Fibroblast of skin of abdomen (primary cell): ENCODE results near the gene TPST2.

Source experiments
- DNase-seq: peaks from one replicate; pipeline ENCODE4 v3.0.0-alpha.2; 2013

Gene TPST2

DNA sequence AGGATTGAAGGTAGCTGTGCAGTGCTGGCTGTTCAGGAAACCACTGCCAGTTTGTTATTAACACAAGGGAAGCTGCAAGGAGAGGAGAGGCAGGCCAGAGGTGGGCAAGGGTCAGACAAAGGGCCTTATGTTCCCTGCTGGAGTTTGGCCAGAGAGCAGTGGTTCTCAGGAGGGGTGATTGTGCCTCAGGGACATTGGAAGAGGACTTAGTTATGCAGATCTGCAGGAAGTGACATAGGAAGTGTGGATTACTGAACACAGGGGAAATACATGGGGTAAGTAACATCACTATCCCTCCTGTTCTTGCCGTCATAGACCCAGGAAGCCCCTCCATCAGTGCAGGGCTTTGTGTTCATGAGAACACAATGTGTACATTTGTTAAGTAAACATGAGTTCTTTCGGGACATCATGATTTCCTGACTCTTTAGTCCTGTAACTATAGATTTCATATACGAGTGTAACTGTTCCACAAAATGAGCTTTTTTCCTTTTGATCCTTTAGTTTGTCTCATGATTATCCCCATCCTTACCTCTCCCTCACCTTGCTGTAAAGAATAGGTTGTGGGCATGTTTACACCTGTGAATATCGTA lies 100.4 kb downstream of the TPST2 start:
- DNase-seq: no peak

DNA sequence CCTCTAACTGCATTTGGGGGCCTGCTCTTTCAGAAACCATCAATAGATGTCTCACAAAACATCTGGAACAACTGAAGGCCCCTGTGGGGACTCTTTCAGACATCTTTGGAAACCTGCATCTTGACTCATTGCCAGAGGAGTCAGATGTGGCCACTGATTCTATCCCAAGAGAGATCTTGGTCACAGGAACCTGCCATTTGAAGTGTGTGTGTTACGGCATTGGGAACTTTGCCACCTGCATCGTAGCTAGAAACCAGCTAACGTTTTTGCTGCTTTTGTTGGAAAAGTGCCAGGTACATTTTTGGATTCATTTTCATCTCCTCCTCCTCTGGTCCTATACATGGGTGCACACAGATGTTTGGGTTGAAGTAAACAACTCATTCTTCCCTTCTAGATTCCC lies 101.9 kb downstream of the TPST2 start:
- no peak for DNase-seq

DNA sequence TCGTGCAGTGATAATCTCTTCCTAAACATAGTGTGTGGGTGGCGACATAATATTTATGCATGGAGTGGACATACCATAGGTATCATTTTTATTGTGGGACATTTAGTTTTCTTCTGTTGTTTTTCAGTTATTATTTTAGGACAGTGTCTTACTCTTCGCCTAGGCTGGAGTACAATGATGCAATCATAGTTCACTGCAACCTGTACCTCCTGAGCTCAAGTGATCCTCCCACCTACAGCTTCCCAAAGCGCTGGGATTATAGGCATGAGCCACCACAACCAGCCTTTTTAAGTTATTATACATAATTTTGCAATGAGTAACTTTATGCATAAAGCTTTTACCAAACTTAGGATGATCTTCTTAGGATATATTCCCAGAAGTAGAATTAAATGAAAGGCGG lies 103.5 kb downstream of the TPST2 start:
- no peak for DNase-seq

DNA sequence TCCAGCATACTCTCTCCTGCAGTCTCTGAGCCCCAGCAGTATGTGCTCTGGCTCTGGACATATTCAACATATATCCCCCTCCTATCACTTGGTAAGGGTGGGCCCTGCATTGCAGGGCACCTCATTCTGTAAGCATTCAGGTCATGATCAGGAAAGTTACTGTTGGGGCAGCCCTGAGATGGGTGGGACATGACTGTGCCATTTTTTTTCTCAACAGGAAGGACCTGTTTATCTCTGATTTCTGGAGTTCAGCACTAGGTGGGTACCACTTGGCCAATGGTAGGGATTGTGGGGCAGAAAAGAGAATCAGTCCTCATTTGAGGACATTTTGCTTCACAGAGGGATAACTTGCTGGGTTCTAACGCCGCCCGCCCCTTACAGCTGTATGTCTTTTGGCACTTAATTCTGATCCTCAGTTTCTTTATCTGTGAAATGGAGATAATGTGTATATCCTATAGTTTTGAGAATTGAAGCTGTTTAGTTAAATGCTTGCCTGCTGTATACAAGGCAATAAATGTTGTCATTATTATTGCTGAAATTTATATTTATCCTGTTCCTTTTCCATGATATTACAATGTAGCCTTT lies 104.0 kb downstream of the TPST2 start:
- no peak for DNase-seq

DNA sequence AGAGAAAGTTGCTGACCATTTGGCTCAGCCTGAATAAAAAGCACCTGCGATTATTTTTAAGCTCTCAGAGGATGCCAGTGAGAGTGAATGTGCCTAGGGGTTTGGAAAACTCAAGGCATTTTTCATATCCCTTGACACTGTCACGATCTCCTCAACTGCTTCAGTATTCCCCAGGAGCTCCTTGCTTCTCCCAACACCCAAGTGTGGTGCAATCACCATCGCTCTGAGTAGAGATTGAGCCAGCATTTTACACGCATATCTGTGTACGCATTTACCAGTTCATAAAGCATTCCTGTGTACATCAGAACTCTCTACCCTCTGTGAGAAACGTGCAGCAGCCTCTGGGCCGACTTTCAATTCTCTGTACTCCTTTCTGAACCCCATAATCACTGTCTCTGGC lies 104.9 kb downstream of the TPST2 start:
- no peak for DNase-seq

DNA sequence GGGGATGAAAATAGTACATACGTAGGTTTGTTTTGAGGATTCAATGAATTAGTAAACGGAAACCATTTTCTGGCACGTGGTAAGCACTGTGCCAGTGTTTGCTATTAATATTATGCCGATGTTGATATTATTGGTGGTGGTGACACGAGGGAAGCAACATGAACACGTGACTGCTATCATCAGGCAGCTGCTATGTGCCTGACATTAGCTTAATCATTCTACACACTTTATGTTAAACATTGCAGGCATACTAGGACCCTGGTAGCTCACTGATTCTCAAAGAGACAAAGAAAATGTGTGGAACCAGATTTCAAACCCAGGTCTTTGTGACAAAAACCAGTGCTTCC lies 105.6 kb downstream of the TPST2 start:
- no peak for DNase-seq

DNA sequence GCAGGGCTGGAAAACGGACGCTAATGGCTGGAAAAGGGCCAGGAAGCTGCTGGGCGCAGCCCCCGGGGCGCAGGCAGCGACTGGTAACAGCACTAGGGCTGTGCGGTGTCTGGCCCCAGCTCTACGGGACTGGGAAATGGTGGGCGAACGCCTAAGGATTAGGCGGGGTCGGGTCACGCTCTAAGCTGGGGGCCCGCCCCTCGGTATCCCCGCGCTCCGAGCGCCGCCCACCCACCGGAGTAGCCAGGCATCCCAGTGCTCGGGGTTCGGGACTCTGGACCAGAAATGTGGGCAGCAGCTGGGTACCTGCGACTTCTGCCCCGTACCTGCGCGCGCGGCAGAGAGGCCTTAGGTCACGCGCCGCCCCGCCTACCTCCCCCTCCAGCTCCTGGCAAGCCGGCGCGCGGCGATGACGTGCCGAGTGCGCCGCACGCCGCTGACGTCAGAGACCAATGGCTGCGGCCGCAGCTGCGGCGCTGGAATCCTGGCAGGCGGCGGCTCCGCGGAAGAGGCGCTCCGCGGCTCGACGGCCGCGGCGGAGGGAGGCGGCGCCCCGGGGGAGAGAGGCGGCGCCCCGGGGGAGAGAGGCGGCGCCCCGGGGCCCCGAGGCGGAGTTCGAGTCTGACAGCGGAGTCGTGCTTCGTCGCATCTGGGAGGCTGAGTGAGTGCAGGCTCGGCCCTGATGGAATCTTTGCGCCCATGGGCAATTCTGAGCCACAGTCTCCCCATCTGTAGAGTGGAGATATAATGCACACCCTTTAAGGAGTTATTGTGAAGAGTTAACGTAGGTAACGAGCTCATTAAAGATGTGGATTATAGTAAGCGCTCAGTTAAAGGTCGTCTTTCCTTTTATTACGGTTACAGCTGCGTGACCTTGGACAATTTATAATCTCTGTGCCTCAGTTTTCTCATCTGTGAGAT lies 106.2 kb downstream of the TPST2 start, which contains the start of the genes HPS4 and SRRD:
Gene HPS4, minus strand, starts transcription at position 345 of the 921 bp plus-strand sequence. CDS start 2,021 bp downstream, outside the sequence.
Gene SRRD, plus strand, starts transcription at position 439 of the 921 bp plus-strand sequence. Its CDS starts 14 bp downstream, at position 453.
- peak; percentile 89 for DNase-seq

DNA sequence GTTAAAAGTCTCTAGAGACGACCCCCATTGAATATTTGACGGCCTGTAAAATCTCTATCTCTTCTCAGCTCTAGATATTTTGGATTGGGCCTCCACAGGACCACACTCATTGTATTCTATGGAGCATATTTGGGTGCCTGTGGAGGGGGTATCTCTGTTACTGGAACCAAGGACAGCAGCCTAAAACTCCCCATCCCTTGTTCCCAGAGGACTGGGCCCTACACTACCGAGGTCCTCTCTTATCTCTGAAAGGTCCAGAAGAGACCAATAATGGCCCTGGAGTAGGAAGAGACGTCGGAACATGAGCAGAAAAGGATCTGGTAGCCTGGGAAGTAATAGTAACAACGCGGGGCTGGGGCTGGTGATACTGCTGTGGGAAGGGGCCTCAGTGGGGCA lies 106.9 kb downstream of the TPST2 start:
- DNase-seq: no peak

DNA sequence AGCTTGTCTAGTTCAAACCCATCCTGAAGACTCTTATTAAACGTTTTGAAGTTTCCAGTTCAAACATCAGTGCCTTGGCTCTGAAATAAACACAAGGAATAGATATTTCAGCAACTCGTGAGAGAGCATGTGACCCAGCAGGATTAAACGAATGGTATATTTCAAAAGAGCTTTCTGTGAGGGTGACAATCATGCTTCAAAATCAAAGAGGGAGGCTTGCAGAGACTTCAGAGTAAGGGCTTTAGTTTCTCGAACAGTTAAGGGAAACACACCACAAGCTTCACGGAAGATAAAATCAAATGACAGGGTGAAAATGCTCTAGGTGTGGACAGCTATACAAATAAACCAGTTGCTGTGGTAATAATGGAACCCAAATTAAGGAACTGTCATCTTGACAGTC lies 107.8 kb downstream of the TPST2 start:
- no peak for DNase-seq

DNA sequence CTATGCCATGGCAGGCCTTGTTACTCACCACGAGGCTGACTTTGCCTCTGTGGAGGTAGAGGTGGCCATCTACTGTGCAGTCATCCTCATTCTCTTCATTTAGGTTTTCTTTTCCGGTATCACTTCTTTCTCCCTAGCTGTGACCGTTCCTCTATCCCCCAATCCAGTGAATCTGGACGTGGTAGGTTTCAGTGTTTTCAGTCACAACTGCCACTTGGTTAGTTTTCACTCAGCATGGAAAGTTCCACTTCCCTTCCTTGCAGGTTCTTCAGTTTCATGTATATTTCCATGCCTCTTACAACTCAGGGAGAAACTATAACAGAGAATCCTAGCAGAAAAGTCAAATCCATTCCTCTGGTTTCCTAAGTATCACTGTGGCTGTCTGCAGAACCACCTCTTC lies 108.2 kb downstream of the TPST2 start:
- DNase-seq: no peak

DNA sequence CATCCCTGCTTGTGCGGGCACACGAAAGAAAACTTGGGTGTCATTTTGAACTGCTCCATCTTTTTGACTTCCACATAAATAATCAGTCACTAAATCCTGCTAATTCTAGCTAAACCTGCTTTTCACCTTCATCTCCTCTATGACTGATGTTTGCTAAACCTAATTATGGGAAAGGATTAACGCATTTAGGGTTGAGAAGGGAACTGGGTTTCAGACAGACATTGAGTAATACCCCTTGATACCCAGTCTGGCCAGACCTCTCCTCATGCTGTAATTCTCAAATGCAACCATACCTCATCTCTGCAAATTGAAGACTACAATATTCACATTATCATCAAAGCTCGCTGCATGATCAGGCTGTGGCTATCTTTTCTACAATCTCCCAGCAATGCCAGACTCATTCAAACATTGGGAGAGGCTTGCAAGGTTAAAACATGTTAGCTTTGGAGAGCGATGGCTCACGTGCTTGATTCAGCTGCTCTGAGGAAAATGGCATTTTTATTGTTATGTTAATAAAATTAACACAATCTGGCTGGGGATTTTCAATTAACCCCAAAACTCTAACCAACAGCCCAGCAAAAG lies 108.7 kb downstream of the TPST2 start:
- no peak for DNase-seq

DNA sequence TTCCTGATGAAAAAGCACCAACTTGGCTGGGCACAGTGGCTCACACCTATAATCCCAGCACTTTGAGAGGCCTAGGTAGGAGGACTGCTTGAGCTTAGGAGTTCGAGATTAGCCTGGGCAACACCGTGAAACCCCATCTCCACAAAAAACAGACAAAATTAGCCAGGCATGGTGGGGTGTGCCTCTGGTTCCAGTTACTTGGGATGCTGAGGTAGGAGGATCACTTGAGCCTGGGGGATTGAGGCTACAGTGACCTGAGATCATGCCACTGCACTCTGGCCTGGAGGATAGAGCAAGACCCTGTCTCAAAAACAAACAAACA lies 109.4 kb downstream of the TPST2 start:
- no peak for DNase-seq

DNA sequence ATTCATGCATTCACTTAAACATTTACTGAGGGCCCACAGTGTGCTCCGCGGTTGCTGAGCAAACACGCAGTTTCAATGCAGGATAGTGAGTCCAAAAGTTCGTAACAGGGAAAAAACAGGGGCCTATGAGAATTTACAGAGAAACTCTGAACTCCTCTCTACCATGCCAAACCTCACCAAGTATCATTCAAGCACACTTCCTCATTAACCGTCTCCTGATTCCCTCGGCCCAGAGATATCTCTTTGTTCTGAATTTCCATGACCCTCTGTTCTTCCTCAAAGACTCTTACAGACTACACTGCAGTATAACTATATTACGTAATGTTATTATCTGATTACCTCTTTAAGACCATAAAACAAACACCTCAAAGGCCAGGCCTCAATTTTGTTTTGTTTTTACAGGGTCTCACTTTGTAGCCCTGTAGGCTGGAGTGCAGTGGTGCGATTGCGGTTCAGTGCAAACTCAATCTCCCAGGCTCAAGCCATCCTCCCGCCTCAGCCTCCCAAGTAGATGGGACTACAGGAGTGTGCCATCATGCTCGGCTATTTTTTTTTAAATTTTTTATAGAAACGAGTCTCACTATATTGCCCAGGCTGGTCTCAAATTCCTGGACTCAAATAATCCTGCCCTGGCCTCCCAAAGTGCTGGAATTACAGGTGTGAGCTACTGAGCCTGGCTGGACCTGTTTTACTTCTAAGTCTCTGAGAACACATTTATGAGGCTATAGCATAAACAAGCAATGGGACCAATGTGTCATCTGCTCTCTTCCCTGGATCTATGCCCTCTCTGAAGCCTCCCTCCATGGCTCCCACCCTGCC lies 109.9 kb downstream of the TPST2 start:
- DNase-seq: no peak

DNA sequence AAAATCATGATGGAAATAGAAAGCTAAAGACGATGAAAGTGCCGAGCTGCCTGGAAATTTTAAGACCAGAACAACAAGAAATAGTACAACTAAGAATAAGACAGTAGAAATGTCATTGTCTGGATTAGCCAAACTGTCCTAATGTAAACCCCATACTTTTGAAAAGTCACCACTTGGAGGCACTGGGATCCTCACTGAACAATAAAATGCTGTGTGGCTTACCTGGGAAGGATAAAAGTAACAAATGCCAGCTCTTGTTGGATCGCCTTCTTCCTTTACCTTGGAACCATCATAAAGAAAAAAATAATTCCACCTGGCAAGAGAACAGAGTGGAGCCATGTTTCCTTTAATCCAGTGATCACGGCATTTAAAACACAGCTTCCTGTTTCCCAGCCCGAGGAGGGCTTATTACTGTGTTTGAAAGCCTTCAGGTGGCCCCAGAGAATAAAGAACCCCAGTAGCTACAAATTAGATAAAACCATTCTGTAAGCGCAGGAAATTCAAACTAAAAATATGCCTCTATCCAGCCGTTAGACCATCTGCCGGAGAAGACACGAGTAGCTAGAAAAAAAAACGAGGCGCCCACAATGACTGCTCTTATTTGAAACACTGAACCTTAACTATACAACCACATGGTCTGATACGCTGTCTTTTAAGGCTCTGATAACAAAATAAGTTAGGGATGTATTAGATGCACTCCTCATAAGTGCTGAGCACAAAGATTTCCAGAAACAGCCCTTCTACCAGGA lies 110.7 kb downstream of the TPST2 start:
- no peak for DNase-seq

DNA sequence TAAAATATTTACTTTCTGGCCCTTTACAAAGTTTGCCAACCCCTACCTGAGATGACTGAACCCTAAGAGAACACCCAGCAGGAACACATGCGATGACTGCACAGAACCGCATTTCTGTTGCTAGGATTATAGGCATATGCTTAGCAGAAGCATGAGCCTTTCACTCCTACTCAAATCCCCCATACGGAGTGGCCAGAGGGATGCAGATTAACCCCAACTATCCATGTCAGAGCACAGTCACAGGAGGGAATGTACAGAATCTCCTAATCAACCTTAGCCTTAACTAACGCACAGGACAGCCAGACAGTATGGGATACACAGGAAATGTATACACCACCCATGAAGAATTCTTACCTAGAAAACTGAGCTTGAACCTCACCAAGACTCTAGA lies 112.6 kb downstream of the TPST2 start:
- no peak for DNase-seq

DNA sequence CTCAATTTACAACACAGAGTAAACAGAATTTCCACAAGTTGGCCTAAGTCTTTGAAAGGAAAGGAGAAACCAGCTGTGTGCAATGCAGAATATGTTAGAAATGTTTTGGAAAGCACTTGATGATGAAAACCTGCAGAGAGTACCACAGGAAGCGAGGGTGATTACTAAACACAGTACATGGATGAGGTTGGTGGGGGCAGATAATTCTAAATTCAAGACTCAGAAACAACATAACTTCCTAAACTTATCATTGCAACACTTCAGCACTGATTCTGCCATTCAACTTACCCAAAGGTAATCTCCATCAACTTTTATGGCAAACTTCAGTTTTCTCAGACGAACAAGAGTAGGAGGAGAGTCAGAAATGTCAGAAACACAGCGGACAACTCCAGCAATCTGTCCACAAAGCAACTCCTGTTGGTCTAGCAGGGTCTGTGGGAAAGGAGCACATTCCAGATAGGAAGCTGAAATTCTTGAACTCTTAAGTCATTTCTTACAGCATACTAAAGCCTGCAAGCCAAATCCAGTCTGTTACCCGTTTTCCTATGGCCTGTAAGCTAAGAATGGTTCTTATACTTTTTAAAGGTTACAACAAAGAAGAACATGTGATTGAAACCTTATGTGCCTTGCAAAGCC lies 113.1 kb downstream of the TPST2 start:
- DNase-seq: peak; percentile 82

DNA sequence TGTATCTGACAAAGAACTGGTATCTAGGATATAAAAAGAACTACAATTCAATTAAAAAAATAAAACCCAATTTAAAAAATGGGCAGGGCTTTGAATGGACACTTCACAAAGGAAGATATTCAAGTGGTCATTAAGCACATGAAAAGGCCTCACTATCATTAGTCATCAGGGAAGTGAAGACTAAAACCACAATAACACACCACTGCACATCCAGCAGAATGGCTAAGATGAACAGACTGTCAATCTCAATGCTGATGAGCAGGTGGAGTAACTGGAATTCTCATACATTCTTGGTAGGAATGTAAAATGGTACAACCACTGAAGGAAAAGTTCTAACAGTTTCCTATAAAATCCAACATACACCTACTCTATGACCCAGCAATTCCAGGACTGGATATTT lies 115.2 kb downstream of the TPST2 start:
- DNase-seq: no peak
